NCI-H146 (cell line): Measurements from ENCODE around the gene VCAM1.
"Not testable (repeated sequence)": the region's sequence is repeated elsewhere in the genome, so short reads cannot be mapped to it uniquely, and the experiment has no call there.

Source experiments
- DNase-seq: peaks from one replicate; lab custom pipeline; 2025; lab: John Stamatoyannopoulos, UW

Gene VCAM1

DNA sequence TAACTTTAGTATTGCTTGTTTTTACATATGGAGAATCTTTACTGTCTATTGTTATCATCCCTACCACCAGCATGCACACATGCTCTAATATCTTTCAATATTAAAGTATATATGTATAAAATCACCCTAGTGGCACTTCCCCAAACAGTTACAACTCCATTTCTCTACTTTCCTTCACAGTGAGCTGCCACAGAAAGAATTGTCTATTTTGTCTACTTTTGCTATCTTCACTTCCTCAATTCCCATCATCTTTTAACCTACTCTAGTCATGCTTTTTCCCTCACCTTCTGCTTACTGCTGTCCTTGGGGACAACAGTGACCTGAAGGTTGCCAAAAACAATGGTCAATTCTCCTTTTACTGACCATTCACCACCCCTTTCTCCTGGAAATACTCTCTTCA, 59.2 kb downstream of the VCAM1 start:
- no peak for DNase-seq

DNA sequence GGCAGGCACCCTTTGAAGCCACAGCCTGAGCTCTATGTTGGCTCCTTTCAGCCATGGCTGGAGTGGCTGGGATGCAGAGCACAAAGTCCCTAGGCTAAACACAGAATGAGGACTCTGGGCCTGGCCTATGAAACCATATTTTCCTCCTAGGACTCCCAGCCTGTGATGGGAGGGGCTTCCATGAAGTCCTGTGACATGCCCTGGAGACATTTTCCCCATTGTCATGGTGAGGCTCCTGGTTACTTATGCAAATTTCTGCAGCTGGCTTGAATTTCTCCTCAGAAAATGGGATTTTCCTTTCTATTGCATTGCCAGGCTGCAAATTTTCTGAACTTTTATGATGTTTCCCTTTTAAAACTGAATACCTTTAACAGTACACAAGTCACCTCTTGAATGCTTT, 61.3 kb downstream of the VCAM1 start:
- no peak for DNase-seq

DNA sequence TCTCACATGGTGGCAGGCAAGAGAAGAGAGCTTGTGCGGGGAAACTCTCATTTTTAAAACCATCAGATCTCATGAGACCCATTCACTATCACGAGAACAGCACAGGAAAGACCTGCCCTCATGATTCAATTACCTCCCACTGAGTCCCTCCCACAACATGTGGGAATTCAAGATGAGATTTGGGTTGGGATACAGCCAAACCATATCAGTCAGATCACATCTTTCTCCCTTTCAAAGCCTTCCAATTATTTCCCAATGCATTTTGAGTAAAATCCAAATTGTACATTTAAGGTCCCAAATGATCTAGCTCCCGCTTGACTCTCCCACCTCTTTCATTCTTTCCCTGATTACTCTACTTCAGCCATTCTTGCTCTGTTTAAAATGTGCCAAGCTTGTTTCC, 62.2 kb downstream of the VCAM1 start:
- DNase-seq = not testable (repeated sequence)

DNA sequence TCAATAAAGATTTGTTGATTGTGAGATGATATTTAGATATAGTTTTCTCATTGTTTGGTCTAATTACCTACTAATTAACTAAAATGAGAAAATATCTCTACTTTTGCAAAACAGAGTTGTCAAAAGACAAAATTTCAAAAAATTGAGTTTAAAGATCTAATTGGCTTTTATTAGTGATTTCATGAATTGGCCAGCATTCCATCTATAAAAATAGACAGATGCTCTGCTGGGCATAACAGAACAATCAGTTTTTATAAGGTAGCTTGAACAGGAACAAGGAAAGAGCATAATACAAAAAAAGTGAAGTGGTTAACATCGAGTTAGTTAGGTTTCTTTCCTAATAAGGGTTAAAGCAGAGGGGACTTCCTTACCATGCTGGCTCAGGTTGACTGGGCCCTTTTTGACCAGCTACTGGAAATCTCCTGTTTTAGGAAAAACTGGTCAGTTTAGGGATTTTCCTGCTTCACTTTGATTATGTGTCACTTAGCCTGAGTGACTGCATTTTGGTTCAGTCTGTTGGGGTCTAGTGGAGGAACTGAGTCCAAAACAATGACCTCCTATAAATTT, 63.0 kb downstream of the VCAM1 start:
- DNase-seq = no peak

DNA sequence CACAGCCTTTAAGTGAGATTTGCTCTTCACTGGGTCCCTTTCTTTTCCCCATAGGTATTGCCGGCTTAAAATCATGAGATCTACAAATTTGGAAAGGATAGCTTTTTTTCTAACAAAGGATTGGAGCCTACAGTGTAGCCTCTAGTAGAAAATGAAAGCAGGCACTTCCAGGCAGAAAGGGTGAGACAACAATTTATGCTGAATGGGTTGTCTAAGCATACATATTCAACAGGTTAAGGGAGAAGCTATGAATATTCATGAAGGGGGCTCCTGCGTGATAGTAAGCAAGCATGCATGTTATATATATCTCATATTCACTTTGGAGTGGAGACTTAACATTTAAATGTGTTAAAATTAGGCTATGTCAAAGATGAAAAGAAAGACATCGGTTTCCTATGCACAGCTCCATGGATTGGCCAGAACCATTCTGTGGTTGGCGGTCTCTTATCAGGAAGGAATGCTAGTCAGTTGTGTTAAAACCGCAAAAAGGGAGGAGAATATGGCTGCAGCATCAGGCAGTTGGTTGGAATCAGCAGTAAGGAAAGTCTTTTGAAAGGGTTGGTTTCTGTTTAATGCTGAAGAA, 66.0 kb downstream of the VCAM1 start:
- no peak for DNase-seq

DNA sequence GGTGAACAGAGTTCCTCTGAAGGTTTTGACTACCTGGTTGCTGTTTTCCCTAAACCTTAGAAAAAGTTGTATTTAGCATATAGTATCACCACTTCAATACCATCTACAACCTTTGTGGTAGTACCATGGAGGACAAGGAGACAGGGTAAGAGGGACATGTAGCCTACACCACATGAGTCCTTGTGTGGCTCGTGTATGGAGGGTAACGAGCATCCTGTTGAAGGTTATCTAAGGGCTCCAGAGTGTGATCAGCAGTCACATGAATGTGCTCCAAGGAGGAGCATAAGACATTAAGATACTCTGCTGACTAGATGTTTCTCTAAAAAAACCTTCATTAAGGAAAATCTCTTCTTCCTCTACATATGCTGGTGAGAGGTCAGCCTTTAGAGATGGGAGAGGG, 67.3 kb downstream of the VCAM1 start:
- DNase-seq = no peak
